Heart left ventricle (tissue), 16 donors: ENCODE measurements around the gene NEMP2. TPM values are rescaled to one million over a fixed set of nuclear protein-coding genes. Genes with fewer than 3 reads are reported as not detected.
"Not testable (repeated sequence)": the region's sequence is repeated elsewhere in the genome, so short reads cannot be mapped to it uniquely, and the experiment has no call there.

Source experiments
- ATAC-seq, 4 donors: fragments of 200-7000 bp; cut with Tn5 transposase; one replicate each; pipeline ENCODE4 v1.9.1; 2020 to 2022; ENCODE audit warnings: moderate library complexity in 4 of 4, mild to moderate bottlenecking in 3 of 4, moderate number of reproducible peaks in 1 of 4
- DNase-seq, 5 donors: peaks; one replicate each; pipeline ENCODE4 v3.0.0-alpha.2; 2020
- H3K27ac ChIP-seq, 12 donors: fragments of 200-600 bp; sonication (generic) in 4 of 12; one replicate each; pipeline versions ENCODE4 v1.5.0 to v1.8.0; 2016 to 2022; ENCODE audit warnings: mild to moderate bottlenecking in 2 of 12
- H3K27me3 ChIP-seq, 9 donors: fragments of 200-600 bp; sonication (generic) in 2 of 9; one replicate each; pipeline versions ENCODE4 v1.5.1 to v1.8.0; 2016 to 2022; ENCODE audit warnings: mild to moderate bottlenecking in 3 of 9
- H3K36me3 ChIP-seq, 9 donors: fragments of 200-600 bp; sonication (generic) in 2 of 9; one replicate each; pipeline versions ENCODE4 v1.5.0 to v1.8.0; 2018 to 2022; ENCODE audit warnings: mild to moderate bottlenecking in 2 of 9
- H3K4me1 ChIP-seq, 12 donors: fragments of 200-600 bp; sonication (generic) in 4 of 12; one replicate each; pipeline versions ENCODE4 v1.5.0 to v1.8.0; 2016 to 2022; ENCODE audit warnings: mild to moderate bottlenecking in 3 of 12
- H3K4me3 ChIP-seq, 12 donors: fragments of 200-600 bp; sonication (generic) in 4 of 12; one replicate each; pipeline versions ENCODE4 v1.5.0 to v1.8.0; 2017 to 2022; ENCODE audit warnings: mild to moderate bottlenecking in 9 of 12, moderate library complexity in 4 of 12
- H3K9me3 ChIP-seq, 12 donors: fragments of 200-600 bp; sonication (generic) in 4 of 12; one replicate each; pipeline versions ENCODE4 v1.5.0 to v1.8.0; 2016 to 2022; ENCODE audit warnings: mild to moderate bottlenecking in 1 of 12
- CTCF ChIP-seq, 12 donors: fragments of 200-600 bp; sonication (generic) in 4 of 12; IDR thresholded peaks; one replicate each; pipeline versions ENCODE4 v1.5.0 to v1.8.0; 2018 to 2022; ENCODE audit warnings: antibody characterized with exemption in 12 of 12, mild to moderate bottlenecking in 5 of 12
- POLR2A ChIP-seq, 2 donors: fragments of 450-650 bp; IDR thresholded peaks; one replicate each; pipeline ENCODE4 v1.6.1; 2017; ENCODE audit warnings: antibody characterized with exemption in 2 of 2, mild to moderate bottlenecking in 2 of 2, moderate library complexity in 2 of 2
- WGBS, 4 donors: extraction: QIAGEN DNeasy Blood & Tissue Kit in 2 of 4; methylation state at CpG; one replicate each; pipeline versions ENCODE4 v1.1.5 to v1.1.7; 2013 to 2018; 5-methylcytosine and 5-hydroxymethylcytosine counted together
- intact Hi-C, 10 donors: fragments of 100-400 bp; cut with DNase I; formaldehyde crosslinking; loops; one replicate each; pipeline versions ENCODE4 v1.11.1 to v1.14.2; 2022
- polyA plus RNA-seq, 2 donors: library from polyadenylated mRNA; stranded (reverse); fragments of 200-250 nt; gene quantifications; one replicate each; pipeline ENCODE4 v1.2.3, GENCODE V29; 2013
- total RNA-seq, 9 donors: library from RNA; depleted of rRNA in 2 of 9; stranded (reverse); fragments of >200 nt in 2 of 9; fragmentation: NEBNext Ultra II Directional in 3 of 9; extraction: Animal tissue kit (Norgen Biotek cat#: 25700) in 3 of 9; gene quantifications; one replicate each; pipeline versions ENCODE4 v1.1.0 to v1.2.4, GENCODE V29; 2016 to 2023
- donor health status: ischemic (EF 13 %, LVEDD 7.1; RV severe dilation, severe dysfunction).
- donor health status: healthy with polysubstance abuse.
- donor health status: DM: no; HTN: yes; CAD: no.
- donor health status: DM: no; HTN: no; CAD: no.
- donor health status: ischemic (EF 25% LVEDD 6.9; RV normal size, moderate dysfunction).
- donor health status: ischemic (EF 25% LVEDD 5.7; RV mildly dilated, moderate dysfunction).
- donor health status: healthy.
- donor health status: DM: yes; HTN: yes; CAD: no.
- donor health status: ischemic (EF 35%, LVEDD 5.7; RV mildly dilated, moderate dysfunction).
- donor health status: nonischemic (EF 11% LVEDD 7.7; RV severe dilation, severe dysfunction).
- donor health status: DM: yes; HTN: yes; CAD: no.
- donor health status: PGD.
- donor health status: ischemic (EF 29% LVEDD 5.4; RV normal size, mild dysfunction).
- donor health status: nonischemic (EF 23%, LVEDD 6.1; RV moderate dilation, normal function).

The NEMP2 gene
- total and polyA plus RNA-seq, 11 donors = 0.42 to 4.6 (median 2.2) TPM

GRCh38 chr2:190511104-190511503 is 23.4 kb downstream of the NEMP2 start:
- TF ChIP-seq CTCF (IDR thresholded peaks at IDR 0.05) (peak; percentile 16 to 72 (median 58)), POLR2A (IDR thresholded peaks at IDR 0.05) (no peak)
- intact Hi-C loops = loop anchor here in 8 of 10 donors (1.0 to 10.0 kb wide), 7 partner anchors 123 to 426 kb away; no protein-coding TSS in a partner anchor
- Histone ChIP-seq H3K4me1 (peaks cover 0 to 10% (median 0%) of the 10 kb centered on the region in 12 donors), H3K9me3 (no peaks in the 10 kb centered on the region), H3K36me3 (peaks cover 0 to 45% (median 10%) of the 10 kb centered on the region in 9 donors), H3K4me3 (no peak overlapping the region), H3K27me3 (no peaks in the 10 kb centered on the region), H3K27ac (no peak overlapping the region)
- 54 to 74% (median 62%) methylated on average over 2 of the region's 2 CpGs for WGBS, 4 donors
- ATAC-seq = no peak
- DNase-seq = no peak

GRCh38 chr2:190509895-190510294 is 24.6 kb downstream of the NEMP2 start:
- ATAC-seq, H3K9me3 ChIP-seq, H3K4me3 ChIP-seq, DNase-seq, H3K27me3 ChIP-seq, H3K27ac ChIP-seq: not testable (repeated sequence)
- intact Hi-C loops = loop anchor here (2.0 to 10.0 kb wide), 10 partner anchors 105 to 425 kb away; partner anchors contain the start of gene MFSD6 (in 1 of the 10)
- peaks cover 0 to 10% (median 0%) of the 10 kb centered on the region in 12 donors for H3K4me1 ChIP-seq
- H3K36me3 ChIP-seq = peaks cover 0 to 53% (median 21%) of the 10 kb centered on the region in 9 donors
- WGBS, 4 donors = 93 to 95% (median 94%) methylated on average over 5 of the region's 5 CpGs

- intact Hi-C loops = loop anchor here in 4 of 10 donors (5.0 to 10.0 kb wide), 5 partner anchors 102 to 422 kb away; partner anchors contain the start of gene MFSD6 (in 1 of the 4)
Observed at GRCh38 chr2:190507135-190507534, 27.4 kb downstream of the NEMP2 start.

GRCh38 chr2:190506666-190507065 is 27.9 kb downstream of the NEMP2 start:
- TF ChIP-seq POLR2A (IDR thresholded peaks at IDR 0.05) = no peak
- no peak for TF ChIP-seq CTCF (IDR thresholded peaks at IDR 0.05)
- Histone ChIP-seq H3K27ac (peak overlapping the region in 3 of 12 donors; percentile 13 to 21 (median 15)), H3K4me1 (peaks cover 0 to 12% (median 2%) of the 10 kb centered on the region in 12 donors), H3K27me3 (no peaks in the 10 kb centered on the region), H3K9me3 (no peaks in the 10 kb centered on the region), H3K4me3 (no peak overlapping the region), H3K36me3 (peaks cover 0 to 54% (median 28%) of the 10 kb centered on the region in 9 donors)
- WGBS, 4 donors = 49 to 71% (median 65%) methylated on average over 2 of the region's 2 CpGs
- ATAC-seq (no peak), DNase-seq (no peak)
- intact Hi-C loops = loop anchor here in 4 of 10 donors (5.0 to 10.0 kb wide), 5 partner anchors 102 to 422 kb away; partner anchors contain the start of gene MFSD6 (in 1 of the 4)

More at GRCh38 chr2:190507135-190507534, 27.4 kb downstream of the NEMP2 start:
- H3K4me3 ChIP-seq = no peak overlapping the region
- peaks cover 0 to 12% (median 1%) of the 10 kb centered on the region in 12 donors for H3K4me1 ChIP-seq
- no peak for TF ChIP-seq POLR2A (IDR thresholded peaks at IDR 0.05)
- no peak for TF ChIP-seq CTCF (IDR thresholded peaks at IDR 0.05)
- peaks cover 0 to 49% (median 26%) of the 10 kb centered on the region in 9 donors for H3K36me3 ChIP-seq
- 52 to 72% (median 58%) methylated on average over 4 of the region's 4 CpGs for WGBS, 4 donors
- DNase-seq = no peak
- no peak for ATAC-seq
- H3K9me3 ChIP-seq = no peaks in the 10 kb centered on the region
- H3K27ac ChIP-seq = peak overlapping the region in 2 of 12 donors; percentile 15 to 21
- H3K27me3 ChIP-seq = no peaks in the 10 kb centered on the region
